Measurements from ENCODE around the gene ZCWPW1. TPM values are rescaled to one million over a fixed set of nuclear protein-coding genes. Genes with fewer than 3 reads are reported as not detected.

ZCWPW1 gene
- total RNA-seq, 1 donor from 2014 or later = 3.1 TPM

DNA sequence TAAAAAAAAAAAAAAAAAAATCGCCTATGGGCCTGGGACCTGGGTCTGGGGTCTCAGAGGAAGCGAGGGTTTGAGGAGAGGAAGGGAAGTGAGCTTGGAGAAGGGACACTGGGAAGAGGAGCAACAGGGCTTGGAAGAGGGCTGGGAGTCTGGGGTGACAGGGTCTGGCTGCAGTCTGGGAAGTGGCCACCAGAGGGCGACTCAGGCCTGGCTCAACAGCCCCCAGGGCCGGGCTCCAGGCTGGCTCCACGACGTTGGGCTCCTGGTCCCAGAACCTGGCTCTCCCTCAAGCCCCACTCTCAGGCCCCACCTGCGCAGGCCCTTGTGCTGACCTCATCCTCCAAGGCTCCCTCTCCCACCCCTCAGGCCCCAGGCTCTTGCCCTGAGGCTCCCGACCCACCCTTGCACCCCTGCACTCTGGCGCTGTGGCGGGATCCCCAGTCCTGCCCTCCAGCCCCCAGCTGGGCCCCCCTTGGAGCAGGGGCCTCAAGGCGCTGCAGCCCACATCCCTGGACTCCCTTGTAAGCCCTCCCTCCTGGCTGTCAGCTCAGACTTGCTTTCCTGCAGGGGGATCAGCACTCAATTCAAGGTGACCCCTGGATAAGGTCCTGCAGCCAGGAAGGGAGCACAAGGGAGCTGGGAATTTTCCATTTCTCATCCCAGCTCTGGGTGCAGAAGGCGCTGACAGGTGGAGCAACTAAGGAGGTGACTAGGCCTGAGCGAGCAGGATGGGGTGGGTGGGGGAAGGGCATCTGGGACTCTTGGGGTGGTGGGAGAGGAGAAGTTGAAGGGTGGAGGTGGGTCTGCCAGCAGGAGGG, 40.9 kb upstream of the ZCWPW1 start:
- peaks cover 7 to 16% (median 15%) of the 10 kb centered on the region in 3 donors for H3K4me1 ChIP-seq (ENCODE audit: control insufficient read depth in 3 of 3, insufficient read depth in 3 of 3, low read length in 3 of 3)
- H3K27me3 ChIP-seq (ENCODE audit: control insufficient read depth in 3 of 3, insufficient read depth in 3 of 3, low read length in 3 of 3) = no peaks in the 10 kb centered on the region
- peak overlapping the region in 1 of 3 donors; percentile 60 for H3K9ac ChIP-seq (ENCODE audit: low read depth in 1 of 3, low read length in 3 of 3)
- H3K27ac ChIP-seq (ENCODE audit: low read depth, low read length) = no peak overlapping the region
- H3K9me3 ChIP-seq (ENCODE audit: control insufficient read depth in 3 of 3, low read length in 3 of 3) = no peaks in the 10 kb centered on the region
- H3K4me3 ChIP-seq (ENCODE audit: low read length in 3 of 3) = no peak overlapping the region
- H3K36me3 ChIP-seq (ENCODE audit: control insufficient read depth in 3 of 3, insufficient read depth in 3 of 3, low read length in 3 of 3) = peaks cover 7 to 14% (median 9%) of the 10 kb centered on the region in 3 donors

GRCh38 chr7:100467638-100468373, 39.3 kb upstream of the ZCWPW1 start:
- H3K27ac ChIP-seq (ENCODE audit: low read depth, low read length) = no peak overlapping the region
- no peaks in the 10 kb centered on the region for H3K9me3 ChIP-seq (ENCODE audit: control insufficient read depth in 3 of 3, low read length in 3 of 3)
- H3K36me3 ChIP-seq (ENCODE audit: control insufficient read depth in 3 of 3, insufficient read depth in 3 of 3, low read length in 3 of 3) = peaks cover 0 to 7% (median 5%) of the 10 kb centered on the region in 3 donors
- peaks cover 7 to 12% (median 12%) of the 10 kb centered on the region in 3 donors for H3K4me1 ChIP-seq (ENCODE audit: control insufficient read depth in 3 of 3, insufficient read depth in 3 of 3, low read length in 3 of 3)
- H3K4me3 ChIP-seq (ENCODE audit: low read length in 3 of 3) = no peak overlapping the region
- H3K27me3 ChIP-seq (ENCODE audit: control insufficient read depth in 3 of 3, insufficient read depth in 3 of 3, low read length in 3 of 3) = no peaks in the 10 kb centered on the region
- H3K9ac ChIP-seq (ENCODE audit: low read depth in 1 of 3, low read length in 3 of 3) = no peak overlapping the region

DNA sequence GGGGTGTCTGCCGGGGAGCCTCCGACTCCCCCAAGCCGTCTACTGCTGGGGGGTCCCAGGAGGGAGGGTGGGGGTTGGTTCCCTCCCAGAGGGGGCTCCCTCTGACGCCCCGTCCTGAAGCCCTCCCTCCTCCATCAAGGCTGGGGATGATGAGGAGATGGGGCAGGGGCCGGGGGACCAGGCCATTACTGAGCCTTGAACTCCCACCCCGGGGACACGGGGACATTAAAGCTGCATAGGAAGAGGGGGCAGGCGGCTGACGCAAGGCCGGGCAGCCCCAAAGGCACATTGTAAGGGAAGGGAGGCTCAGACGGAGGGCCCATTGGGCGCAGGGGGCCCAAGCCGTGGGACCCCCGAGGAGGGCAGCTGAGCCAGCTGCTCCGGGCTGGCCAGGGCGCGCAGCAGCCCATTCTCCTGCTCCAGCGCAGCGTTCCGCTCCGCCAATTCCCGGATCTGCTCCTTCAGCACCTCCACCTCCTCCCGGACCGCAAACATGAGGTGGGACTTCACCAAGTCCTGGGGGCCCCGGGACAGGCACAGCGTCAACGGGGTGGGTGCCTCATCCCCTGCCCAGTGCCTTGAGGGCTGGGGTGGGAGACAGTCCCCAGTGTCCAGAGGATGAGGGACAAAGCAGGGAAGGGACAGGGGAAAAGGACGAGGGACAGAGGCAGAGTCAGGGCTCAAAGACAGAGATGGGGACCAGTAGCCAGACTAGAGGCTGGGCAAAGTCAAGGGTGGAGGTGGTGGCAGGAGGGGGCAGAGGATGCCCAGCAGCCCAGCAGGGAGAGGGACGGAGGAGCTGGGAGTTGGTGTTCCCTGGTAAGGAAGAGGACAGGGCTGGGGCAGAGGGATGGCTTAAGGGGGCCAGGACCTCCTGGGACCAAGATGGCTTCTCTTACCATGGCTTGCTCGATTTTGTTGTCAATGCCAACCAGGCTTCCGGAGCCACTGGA, 38.4 kb upstream of the ZCWPW1 start:
- peaks cover 7 to 12% (median 12%) of the 10 kb centered on the region in 3 donors for H3K4me1 ChIP-seq (ENCODE audit: control insufficient read depth in 3 of 3, insufficient read depth in 3 of 3, low read length in 3 of 3)
- no peaks in the 10 kb centered on the region for H3K27me3 ChIP-seq (ENCODE audit: control insufficient read depth in 3 of 3, insufficient read depth in 3 of 3, low read length in 3 of 3)
- H3K9ac ChIP-seq (ENCODE audit: low read depth in 1 of 3, low read length in 3 of 3) = no peak overlapping the region
- H3K4me3 ChIP-seq (ENCODE audit: low read length in 3 of 3) = no peak overlapping the region
- no peak overlapping the region for H3K27ac ChIP-seq (ENCODE audit: low read depth, low read length)
- H3K9me3 ChIP-seq (ENCODE audit: control insufficient read depth in 3 of 3, low read length in 3 of 3) = no peaks in the 10 kb centered on the region
- H3K36me3 ChIP-seq (ENCODE audit: control insufficient read depth in 3 of 3, insufficient read depth in 3 of 3, low read length in 3 of 3) = peaks cover 0 to 5% (median 5%) of the 10 kb centered on the region in 3 donors

DNA sequence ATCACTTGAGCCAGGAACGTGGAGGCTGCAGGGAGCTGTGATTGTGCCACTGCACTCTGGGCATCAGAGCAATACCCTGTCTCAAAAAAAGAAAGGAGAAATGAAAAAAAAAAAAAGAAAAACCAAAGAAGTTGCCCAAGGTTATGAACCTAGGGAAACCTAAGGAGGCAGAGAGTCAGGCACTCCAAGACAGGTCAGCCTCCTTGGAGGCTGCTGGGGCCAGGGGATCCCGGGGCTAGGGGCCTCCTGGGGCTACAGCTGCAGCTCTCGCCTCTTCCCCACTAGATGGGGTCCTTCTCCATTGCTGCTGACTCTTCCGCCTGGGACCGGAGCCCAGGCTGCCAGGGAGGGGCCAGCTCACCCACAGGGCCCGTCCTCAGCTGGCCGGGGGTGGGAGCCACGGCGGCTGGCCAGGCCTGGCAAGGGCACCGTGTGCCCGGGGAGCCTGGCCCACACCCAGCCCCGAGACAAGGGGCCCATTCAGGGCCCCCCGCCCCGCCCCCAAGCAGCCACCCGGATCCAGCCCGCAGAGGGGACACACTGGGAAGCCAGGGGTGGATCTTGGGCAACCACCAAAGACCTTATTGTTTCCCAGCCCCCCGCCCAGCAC, 37.3 kb upstream of the ZCWPW1 start:
- no peak overlapping the region for H3K4me3 ChIP-seq (ENCODE audit: low read length in 3 of 3)
- peak overlapping the region in 1 of 3 donors; percentile 16 for H3K9ac ChIP-seq (ENCODE audit: low read depth in 1 of 3, low read length in 3 of 3)
- peaks cover 7 to 12% (median 12%) of the 10 kb centered on the region in 3 donors for H3K4me1 ChIP-seq (ENCODE audit: control insufficient read depth in 3 of 3, insufficient read depth in 3 of 3, low read length in 3 of 3)
- no peaks in the 10 kb centered on the region for H3K9me3 ChIP-seq (ENCODE audit: control insufficient read depth in 3 of 3, low read length in 3 of 3)
- no peaks in the 10 kb centered on the region for H3K27me3 ChIP-seq (ENCODE audit: control insufficient read depth in 3 of 3, insufficient read depth in 3 of 3, low read length in 3 of 3)
- peaks cover 0 to 4% (median 3%) of the 10 kb centered on the region in 3 donors for H3K36me3 ChIP-seq (ENCODE audit: control insufficient read depth in 3 of 3, insufficient read depth in 3 of 3, low read length in 3 of 3)
- no peak overlapping the region for H3K27ac ChIP-seq (ENCODE audit: low read depth, low read length)

- Histone ChIP-seq H3K4me1 (ENCODE audit: control insufficient read depth in 3 of 3, insufficient read depth in 3 of 3, low read length in 3 of 3) (peaks cover 7 to 12% (median 12%) of the 10 kb centered on the region in 3 donors), H3K4me3 (ENCODE audit: low read length in 3 of 3) (no peak overlapping the region), H3K36me3 (ENCODE audit: control insufficient read depth in 3 of 3, insufficient read depth in 3 of 3, low read length in 3 of 3) (peaks cover 0 to 3% (median 2%) of the 10 kb centered on the region in 3 donors), H3K9me3 (ENCODE audit: control insufficient read depth in 3 of 3, low read length in 3 of 3) (no peaks in the 10 kb centered on the region), H3K27ac (ENCODE audit: low read depth, low read length) (no peak overlapping the region), H3K27me3 (ENCODE audit: control insufficient read depth in 3 of 3, insufficient read depth in 3 of 3, low read length in 3 of 3) (no peaks in the 10 kb centered on the region), H3K9ac (ENCODE audit: low read depth in 1 of 3, low read length in 3 of 3) (peak overlapping the region in 1 of 3 donors; percentile 40)
Observed at GRCh38 chr7:100465299-100465698, 36.8 kb upstream of the ZCWPW1 start.

GRCh38 chr7:100464791-100465190, 36.3 kb upstream of the ZCWPW1 start:
- peaks cover 0 to 3% (median 2%) of the 10 kb centered on the region in 3 donors for H3K36me3 ChIP-seq (ENCODE audit: control insufficient read depth in 3 of 3, insufficient read depth in 3 of 3, low read length in 3 of 3)
- H3K27ac ChIP-seq (ENCODE audit: low read depth, low read length) = no peak overlapping the region
- peaks cover 7 to 12% (median 11%) of the 10 kb centered on the region in 3 donors for H3K4me1 ChIP-seq (ENCODE audit: control insufficient read depth in 3 of 3, insufficient read depth in 3 of 3, low read length in 3 of 3)
- H3K9ac ChIP-seq (ENCODE audit: low read depth in 1 of 3, low read length in 3 of 3) = no peak overlapping the region
- no peaks in the 10 kb centered on the region for H3K9me3 ChIP-seq (ENCODE audit: control insufficient read depth in 3 of 3, low read length in 3 of 3)
- H3K27me3 ChIP-seq (ENCODE audit: control insufficient read depth in 3 of 3, insufficient read depth in 3 of 3, low read length in 3 of 3) = no peaks in the 10 kb centered on the region
- no peak overlapping the region for H3K4me3 ChIP-seq (ENCODE audit: low read length in 3 of 3)

DNA sequence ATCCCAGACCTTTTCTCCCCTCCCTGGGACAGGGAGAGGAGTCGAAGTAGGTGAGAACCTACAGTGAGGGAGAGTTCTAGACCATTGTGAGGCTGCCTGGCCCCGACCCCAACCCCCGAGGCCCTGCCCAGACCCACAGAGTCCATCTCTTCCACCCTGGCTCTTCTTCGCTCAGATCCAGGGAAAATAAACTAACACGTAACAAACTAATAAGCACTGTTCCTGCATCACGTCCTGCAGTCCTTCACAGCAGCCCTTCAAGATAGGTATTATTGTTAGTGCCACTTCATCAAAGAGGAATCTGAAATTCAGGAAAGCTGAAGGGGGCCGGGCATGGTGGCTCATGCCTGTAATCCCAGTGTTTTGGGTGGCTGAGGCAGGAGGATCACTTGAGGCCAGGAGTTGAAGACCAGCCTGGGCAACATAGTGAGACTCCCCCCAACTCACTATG, 35.7 kb upstream of the ZCWPW1 start, which contains the start of gene SPACDR:
TSS of gene SPACDR (minus strand) at position 51 of the 451 bp plus-strand sequence. CDS start 235 bp downstream, outside the sequence.
- peaks cover 6 to 7% (median 6%) of the 10 kb centered on the region in 3 donors for H3K4me1 ChIP-seq (ENCODE audit: control insufficient read depth in 3 of 3, insufficient read depth in 3 of 3, low read length in 3 of 3)
- peaks cover 0 to 3% (median 2%) of the 10 kb centered on the region in 3 donors for H3K36me3 ChIP-seq (ENCODE audit: control insufficient read depth in 3 of 3, insufficient read depth in 3 of 3, low read length in 3 of 3)
- H3K9me3 ChIP-seq (ENCODE audit: control insufficient read depth in 3 of 3, low read length in 3 of 3) = no peaks in the 10 kb centered on the region
- H3K4me3 ChIP-seq (ENCODE audit: low read length in 3 of 3) = no peak within 1 kb of the TSS
- H3K27me3 ChIP-seq (ENCODE audit: control insufficient read depth in 3 of 3, insufficient read depth in 3 of 3, low read length in 3 of 3) = no peaks in the 10 kb centered on the region
- H3K27ac ChIP-seq (ENCODE audit: low read depth, low read length) = no peak within 1 kb of the TSS
- H3K9ac ChIP-seq (ENCODE audit: low read depth in 1 of 3, low read length in 3 of 3) = no peak within 1 kb of the TSS

DNA sequence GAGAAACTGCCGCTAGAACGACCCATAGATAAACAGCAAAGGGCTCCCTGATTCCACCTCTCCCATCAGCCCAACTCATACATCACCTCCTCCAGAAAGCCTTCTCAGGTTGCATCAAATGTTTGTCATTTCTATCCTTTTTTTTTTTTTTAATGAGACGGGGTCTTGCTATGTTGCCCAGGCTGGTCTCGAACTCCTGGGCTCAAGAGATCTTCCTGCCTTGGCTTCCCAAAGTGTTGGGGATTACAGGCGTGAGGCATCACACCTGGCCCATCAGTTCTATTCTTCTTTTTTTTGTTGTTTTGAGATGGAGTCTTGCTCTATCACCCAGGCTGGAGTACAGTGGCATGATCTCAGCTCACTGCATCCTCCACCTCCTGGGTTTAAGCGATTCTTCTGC, 28.5 kb upstream of the ZCWPW1 start:
- Histone ChIP-seq H3K4me3 (ENCODE audit: low read length in 3 of 3) (no peak overlapping the region), H3K27ac (ENCODE audit: low read depth, low read length) (no peak overlapping the region), H3K36me3 (ENCODE audit: control insufficient read depth in 3 of 3, insufficient read depth in 3 of 3, low read length in 3 of 3) (no peaks in the 10 kb centered on the region), H3K4me1 (ENCODE audit: control insufficient read depth in 3 of 3, insufficient read depth in 3 of 3, low read length in 3 of 3) (no peaks in the 10 kb centered on the region), H3K9me3 (ENCODE audit: control insufficient read depth in 3 of 3, low read length in 3 of 3) (no peaks in the 10 kb centered on the region), H3K27me3 (ENCODE audit: control insufficient read depth in 3 of 3, insufficient read depth in 3 of 3, low read length in 3 of 3) (no peaks in the 10 kb centered on the region), H3K9ac (ENCODE audit: low read depth in 1 of 3, low read length in 3 of 3) (no peak overlapping the region)

DNA sequence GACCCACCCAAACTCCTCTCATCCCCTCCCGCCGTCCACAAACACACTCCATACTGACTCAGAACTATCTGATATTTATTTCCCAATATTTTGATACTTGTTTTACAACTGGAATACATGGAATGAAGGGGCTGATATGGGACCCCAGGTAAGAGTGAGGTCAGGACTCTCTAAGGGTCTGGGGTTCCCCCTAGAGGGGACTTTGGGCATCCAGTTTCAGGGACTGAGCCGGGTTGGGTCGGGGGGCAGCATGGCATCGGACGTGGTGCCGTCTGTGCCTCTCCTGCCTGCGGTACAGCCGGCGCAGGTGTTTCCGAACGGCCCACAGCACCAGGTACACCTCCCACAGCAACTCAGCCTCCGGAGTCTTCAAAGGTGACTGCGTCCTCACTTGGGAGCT, 28.1 kb upstream of the ZCWPW1 start:
- Histone ChIP-seq H3K4me3 (ENCODE audit: low read length in 3 of 3) (no peak overlapping the region), H3K9me3 (ENCODE audit: control insufficient read depth in 3 of 3, low read length in 3 of 3) (no peaks in the 10 kb centered on the region), H3K4me1 (ENCODE audit: control insufficient read depth in 3 of 3, insufficient read depth in 3 of 3, low read length in 3 of 3) (no peaks in the 10 kb centered on the region), H3K9ac (ENCODE audit: low read depth in 1 of 3, low read length in 3 of 3) (no peak overlapping the region), H3K27ac (ENCODE audit: low read depth, low read length) (no peak overlapping the region), H3K36me3 (ENCODE audit: control insufficient read depth in 3 of 3, insufficient read depth in 3 of 3, low read length in 3 of 3) (no peaks in the 10 kb centered on the region), H3K27me3 (ENCODE audit: control insufficient read depth in 3 of 3, insufficient read depth in 3 of 3, low read length in 3 of 3) (no peaks in the 10 kb centered on the region)

All from skeletal muscle tissue (tissue), 4 donors.